Stromal cell of bone marrow (primary cell): ENCODE data around the gene PCDHGA9.
"Not testable (repeated sequence)": the region's sequence is repeated elsewhere in the genome, so short reads cannot be mapped to it uniquely, and the experiment has no call there.

Source experiments
- DNase-seq: peaks from one replicate; pipeline ENCODE4 v3.0.0-alpha.2; 2012; ENCODE audit warnings: low read depth

PCDHGA9 gene

DNA sequence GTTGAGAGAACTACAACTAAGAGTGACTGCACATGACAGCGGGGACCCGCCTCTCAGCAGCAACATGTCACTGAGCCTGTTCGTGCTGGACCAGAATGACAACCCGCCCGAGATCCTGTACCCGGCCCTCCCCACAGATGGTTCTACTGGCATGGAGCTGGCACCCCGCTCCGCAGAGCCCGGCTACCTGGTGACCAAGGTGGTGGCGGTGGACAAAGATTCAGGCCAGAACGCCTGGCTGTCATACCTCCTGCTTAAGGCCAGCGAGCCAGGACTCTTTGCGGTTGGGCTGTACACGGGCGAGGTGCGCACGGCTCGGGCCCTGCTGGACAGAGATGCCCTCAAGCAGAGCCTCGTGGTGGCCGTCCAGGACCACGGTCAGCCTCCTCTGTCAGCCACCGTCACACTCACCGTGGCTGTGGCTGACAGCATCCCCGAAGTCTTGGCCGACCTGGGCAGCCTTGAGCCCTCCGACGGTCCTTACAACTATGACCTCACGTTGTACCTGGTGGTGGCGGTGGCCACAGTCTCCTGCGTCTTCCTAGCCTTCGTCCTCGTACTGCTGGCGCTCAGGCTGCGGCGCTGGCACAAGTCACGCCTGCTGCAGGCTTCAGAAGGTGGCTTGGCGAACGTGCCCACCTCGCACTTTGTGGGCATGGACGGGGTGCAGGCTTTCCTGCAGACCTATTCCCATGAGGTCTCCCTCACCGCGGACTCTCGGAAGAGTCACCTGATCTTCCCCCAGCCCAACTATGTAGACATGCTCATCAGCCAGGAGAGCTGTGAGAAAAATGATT is 17.9 kb upstream of the PCDHGA9 start:
- no peak for DNase-seq

DNA sequence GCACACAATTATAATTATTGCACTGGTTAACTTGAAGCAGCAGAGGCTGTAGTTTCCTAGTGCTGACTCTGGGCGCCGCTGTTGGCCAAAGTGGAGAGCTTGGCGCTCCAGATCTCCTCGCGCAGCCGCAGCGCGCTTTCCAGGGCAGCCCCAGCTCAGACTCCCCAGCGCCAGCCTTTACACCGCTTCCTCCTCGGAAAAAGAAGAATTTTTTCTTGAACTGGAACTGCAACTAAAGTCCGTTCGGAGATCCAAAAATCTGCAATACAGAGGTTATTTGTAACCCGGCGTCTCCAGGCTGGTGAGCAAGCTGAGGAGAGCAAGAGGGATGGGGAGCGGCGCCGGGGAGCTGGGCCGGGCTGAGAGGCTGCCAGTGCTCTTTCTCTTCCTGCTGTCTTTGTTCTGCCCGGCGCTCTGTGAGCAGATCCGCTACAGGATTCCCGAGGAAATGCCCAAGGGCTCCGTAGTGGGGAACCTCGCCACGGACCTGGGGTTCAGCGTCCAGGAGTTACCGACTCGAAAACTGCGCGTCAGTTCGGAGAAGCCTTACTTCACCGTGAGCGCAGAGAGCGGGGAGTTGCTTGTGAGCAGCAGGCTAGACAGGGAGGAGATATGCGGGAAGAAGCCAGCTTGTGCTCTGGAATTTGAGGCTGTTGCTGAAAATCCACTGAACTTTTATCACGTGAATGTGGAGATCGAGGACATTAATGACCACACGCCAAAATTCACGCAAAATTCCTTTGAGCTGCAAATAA is 14.8 kb upstream of the PCDHGA9 start, which contains the start of gene PCDHGB4:
Gene PCDHGB4, plus strand, starts transcription at position 142 of the 755 bp plus-strand sequence. Its CDS starts 187 bp downstream, at position 329.
- not testable (repeated sequence) for DNase-seq

DNA sequence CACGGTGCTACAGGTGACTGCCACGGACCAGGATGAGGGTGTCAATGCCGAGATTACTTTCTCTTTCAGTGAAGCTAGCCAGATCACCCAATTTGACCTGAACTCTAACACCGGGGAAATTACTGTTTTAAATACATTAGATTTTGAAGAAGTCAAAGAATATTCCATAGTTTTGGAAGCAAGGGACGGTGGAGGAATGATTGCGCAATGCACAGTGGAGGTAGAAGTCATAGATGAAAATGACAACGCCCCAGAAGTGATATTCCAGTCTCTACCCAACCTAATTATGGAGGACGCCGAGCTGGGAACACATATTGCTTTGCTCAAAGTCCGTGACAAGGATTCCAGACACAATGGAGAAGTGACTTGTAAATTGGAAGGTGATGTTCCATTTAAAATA is 13.9 kb upstream of the PCDHGA9 start:
- DNase-seq, result no peak

- DNase-seq, result no peak
Observed at GRCh38 chr5:141389153-141390042, 13.2 kb upstream of the PCDHGA9 start.

GRCh38 chr5:141392429-141393198 is 10.0 kb upstream of the PCDHGA9 start, which contains the start of gene PCDHGA8:
TSS of gene PCDHGA8 (plus strand) at chr5:141392633. CDS start at chr5:141392814, 181 bp downstream.
- DNase-seq, result no peak

- DNase-seq, result no peak
Observed at GRCh38 chr5:141393267-141393666, 9.3 kb upstream of the PCDHGA9 start.

- DNase-seq, result not testable (repeated sequence)
Observed at GRCh38 chr5:141394401-141395187, 8.0 kb upstream of the PCDHGA9 start.

GRCh38 chr5:141397756-141398551 is 4.6 kb upstream of the PCDHGA9 start, which contains the start of gene PCDHGB5:
TSS of gene PCDHGB5 (plus strand) at chr5:141397947. CDS start at chr5:141398128, 181 bp downstream.
- DNase-seq, result not testable (repeated sequence)

DNA sequence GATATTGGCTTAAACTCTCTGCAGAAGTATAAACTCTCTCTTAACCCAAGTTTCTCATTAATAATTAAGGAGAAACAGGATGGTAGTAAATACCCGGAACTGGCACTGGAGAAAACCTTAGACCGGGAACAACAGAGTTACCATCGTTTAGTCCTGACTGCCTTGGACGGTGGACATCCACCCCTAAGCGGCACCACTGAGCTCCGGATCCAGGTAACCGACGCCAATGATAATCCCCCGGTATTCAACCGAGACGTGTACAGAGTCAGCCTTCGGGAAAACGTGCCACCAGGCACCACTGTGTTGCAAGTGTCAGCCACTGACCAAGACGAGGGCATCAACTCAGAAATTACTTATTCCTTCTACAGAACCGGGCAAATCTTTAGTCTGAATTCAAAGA is 4.0 kb upstream of the PCDHGA9 start:
- DNase-seq, result no peak

GRCh38 chr5:141399555-141400258 is 2.9 kb upstream of the PCDHGA9 start:
- no peak for DNase-seq

DNA sequence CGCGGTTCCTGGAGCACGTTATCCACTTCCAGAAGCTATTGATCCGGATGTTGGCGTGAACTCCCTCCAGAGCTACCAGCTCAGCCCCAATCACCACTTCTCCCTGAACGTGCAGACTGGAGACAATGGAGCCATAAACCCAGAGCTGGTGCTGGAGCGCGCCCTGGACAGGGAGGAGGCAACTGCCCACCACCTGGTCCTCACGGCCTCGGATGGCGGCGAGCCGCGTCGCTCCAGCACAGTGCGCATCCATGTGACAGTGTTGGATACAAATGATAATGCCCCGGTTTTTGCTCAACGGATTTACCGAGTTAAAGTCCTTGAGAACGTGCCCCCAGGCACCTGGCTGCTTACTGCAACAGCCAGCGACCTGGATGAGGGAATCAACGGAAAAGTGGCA is 809 bp downstream of the PCDHGA9 start:
- DNase-seq, result no peak

- DNase-seq, result not testable (repeated sequence)
Observed at GRCh38 chr5:141407790-141408505, 5.4 kb downstream of the PCDHGA9 start, which contains the start of gene PCDHGB6. TSS of gene PCDHGB6 (plus strand) at chr5:141408021. CDS start at chr5:141408203, 182 bp downstream.

- no peak for DNase-seq
Observed at GRCh38 chr5:141409598-141410306, 7.2 kb downstream of the PCDHGA9 start.

DNA sequence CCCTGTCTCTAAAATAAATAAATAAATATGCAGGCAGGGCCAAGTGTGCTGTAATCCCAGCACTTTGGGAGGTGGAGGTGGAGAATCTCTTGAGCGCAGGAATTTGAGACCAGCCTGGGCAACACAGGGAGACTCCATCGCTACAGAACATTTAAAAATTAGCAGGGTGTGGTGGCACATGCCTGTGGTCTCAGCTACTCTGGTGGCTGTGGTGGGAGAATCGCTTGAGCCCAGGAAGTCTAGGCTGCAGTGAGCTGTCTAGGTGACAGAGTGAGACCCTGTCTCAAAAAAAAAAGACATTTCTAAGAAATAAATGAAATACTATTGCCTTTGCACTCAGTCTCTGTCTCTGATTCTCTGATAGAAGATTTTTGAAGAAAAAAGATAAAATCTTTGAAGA is 9.0 kb downstream of the PCDHGA9 start:
- DNase-seq, result no peak

DNA sequence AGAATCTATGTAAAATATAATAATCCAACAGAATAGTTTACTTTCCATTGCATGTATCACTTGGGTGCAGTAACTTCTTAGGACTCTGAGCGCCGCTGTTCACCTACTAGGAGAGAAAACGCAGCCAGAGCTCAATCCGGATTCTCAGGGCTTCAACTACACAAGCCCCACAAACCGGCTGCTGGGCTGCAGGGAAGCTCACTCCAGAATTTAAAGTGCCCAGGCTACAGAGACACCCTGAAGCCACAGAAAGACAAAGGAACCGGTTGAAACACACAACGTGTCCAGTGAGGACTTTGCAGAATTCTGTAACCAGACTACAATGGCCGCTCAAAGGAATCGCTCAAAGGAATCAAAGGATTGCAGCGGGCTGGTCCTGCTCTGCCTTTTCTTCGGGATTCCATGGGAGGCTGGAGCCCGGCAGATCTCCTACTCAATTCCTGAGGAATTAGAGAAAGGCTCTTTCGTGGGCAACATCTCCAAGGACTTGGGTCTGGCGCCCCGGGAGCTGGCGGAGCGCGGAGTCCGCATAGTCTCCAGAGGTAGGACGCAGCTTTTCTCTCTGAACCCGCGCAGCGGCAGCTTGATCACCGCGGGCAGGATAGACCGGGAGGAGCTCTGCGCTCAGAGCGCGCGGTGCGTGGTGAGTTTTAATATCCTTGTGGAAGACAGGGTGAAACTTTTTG is 10.4 kb downstream of the PCDHGA9 start, which contains the start of gene PCDHGA10:
Gene PCDHGA10, plus strand, starts transcription at position 134 of the 686 bp plus-strand sequence. Its CDS starts 189 bp downstream, at position 323.
- DNase-seq, result peak; percentile 51

GRCh38 chr5:141413540-141414069 is 11.0 kb downstream of the PCDHGA9 start:
- no peak for DNase-seq
